HG02973 (cell line): ENCODE results near the gene SOX15.
A peak's percentile ranks its signal among the peaks of the same experiment; 100 is the strongest.

Experiments
- ATAC-seq: cut with Tn5 transposase; IDR thresholded peaks from one replicate; pipeline ENCODE4 v1.9.1; 2021; ENCODE audit warnings: moderate library complexity; ENCODE audit not compliant: unreplicated experiment

Gene SOX15

DNA sequence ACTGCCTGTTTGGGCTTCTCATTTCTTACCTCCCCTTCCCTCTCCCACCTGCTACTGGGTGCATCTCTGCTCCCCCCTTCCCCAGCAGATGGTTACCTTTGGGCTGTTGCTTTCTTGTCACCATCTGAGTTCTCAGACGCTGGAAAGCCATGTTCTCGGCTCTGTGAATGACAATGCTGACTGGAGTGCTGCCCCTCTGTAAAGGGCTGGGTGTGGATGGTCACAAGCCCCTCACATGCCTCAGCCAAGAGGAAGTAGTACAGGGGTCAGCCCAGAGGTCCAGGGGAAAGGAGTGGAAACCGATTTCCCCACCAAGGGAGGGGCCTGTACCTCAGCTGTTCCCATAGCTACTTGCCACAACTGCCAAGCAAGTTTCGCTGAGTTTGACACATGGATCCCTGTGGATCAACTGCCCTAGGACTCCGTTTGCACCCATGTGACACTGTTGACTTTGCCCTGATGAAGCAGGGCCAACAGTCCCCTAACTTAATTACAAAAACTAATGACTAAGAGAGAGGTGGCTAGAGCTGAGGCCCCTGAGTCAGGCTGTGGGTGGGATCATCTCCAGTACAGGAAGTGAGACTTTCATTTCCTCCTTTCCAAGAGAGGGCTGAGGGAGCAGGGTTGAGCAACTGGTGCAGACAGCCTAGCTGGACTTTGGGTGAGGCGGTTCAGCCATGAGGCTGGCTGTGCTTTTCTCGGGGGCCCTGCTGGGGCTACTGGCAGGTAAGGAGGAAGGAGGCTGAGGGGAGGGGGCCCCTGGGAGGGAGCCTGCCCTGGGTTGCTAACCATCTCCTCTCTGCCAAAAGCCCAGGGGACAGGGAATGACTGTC, 10.7 kb downstream of the SOX15 start, which contains the start of gene CD68:
Gene CD68, plus strand, starts transcription at position 638 of the 833 bp plus-strand sequence. Its CDS starts 40 bp downstream, at position 678.
- ATAC-seq: peak; percentile 40

DNA sequence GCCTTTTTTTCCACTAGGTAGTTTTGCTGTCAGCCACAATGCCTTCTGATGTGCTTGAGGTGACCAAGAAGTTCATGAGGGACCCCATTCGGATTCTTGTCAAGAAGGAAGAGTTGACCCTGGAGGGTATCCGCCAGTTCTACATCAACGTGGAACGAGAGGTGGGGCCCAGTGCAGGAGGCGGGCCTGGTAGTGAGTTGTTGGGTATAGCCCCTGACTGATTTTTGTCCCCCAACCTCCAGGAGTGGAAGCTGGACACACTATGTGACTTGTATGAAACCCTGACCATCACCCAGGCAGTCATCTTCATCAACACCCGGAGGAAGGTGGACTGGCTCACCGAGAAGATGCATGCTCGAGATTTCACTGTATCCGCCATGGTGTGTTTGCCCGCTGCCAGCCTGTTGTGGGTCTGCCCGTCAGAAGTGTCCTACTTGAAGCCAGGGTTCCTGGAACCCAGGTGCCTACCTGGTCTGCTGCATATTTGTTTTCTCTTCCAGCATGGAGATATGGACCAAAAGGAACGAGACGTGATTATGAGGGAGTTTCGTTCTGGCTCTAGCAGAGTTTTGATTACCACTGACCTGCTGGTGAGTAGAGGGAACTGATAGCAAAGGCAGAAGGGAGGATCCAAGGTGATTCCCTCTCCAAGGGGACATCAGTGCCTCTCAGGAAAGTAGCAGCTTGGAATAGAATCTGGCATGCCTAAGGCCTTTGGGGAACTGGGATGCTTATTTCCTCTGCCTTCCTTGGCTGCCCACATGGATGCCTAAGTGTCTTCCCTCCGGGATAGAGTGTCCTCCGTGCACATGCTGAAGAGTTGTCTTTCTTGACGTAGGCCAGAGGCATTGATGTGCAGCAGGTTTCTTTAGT, 12.3 kb downstream of the SOX15 start:
- ATAC-seq: no peak

DNA sequence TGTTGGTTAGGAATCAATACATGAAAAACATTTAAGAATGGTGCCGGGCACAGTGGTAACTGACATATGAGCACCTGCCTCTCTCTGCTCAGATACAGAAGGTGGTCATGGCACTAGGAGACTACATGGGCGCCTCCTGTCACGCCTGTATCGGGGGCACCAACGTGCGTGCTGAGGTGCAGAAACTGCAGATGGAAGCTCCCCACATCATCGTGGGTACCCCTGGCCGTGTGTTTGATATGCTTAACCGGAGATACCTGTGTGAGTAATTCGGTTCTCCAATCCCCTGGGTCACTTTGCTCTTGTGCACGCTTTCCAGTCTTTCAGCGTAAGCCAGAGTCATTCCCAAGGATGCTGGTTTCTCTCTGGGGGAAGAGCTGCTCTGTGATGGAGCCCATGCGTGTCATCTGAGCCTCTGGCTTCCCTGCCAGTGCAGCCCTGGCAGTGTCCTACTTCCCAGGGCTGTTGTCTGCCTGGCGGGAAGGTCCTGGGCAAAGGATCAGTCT, 13.4 kb downstream of the SOX15 start:
- ATAC-seq: no peak

DNA sequence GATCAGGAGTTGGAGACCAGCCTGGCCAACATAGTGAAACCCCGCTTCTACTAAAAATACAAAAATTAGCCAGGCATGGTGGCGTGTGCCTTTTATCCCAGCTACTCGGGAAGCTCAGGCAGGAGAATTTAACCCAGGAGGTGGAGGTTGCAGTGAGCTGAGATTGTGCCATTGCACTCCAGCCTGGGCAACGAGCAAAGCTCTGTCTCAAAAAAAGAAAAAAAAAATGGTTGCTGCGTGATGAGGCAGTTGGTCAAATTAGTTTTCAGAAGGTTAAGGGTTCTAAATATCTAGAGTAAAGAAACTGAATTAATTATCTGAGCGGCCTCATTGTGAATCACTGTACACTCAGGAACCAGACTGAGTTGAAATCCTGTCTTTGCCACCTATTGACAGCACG, 13.9 kb downstream of the SOX15 start:
- no peak for ATAC-seq

DNA sequence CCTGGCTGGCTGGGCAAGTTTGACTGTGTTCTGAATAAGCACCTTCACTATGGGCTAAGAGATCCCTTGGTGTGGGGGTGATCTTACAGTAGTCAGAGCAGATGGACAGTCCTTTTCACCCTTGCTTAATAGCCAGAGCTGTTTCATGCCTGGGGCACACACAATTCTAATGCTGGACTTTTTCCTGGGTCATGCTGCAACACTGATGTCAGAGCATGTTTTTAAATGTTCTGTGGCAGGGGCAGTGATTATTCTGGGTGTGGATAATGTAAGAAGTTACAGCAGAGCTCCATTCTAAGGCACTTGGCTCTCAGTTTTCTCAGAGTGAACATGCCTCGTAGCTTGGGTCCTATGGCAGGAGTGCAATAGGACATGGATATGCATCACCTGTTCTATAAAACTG, 14.4 kb downstream of the SOX15 start:
- ATAC-seq: no peak

DNA sequence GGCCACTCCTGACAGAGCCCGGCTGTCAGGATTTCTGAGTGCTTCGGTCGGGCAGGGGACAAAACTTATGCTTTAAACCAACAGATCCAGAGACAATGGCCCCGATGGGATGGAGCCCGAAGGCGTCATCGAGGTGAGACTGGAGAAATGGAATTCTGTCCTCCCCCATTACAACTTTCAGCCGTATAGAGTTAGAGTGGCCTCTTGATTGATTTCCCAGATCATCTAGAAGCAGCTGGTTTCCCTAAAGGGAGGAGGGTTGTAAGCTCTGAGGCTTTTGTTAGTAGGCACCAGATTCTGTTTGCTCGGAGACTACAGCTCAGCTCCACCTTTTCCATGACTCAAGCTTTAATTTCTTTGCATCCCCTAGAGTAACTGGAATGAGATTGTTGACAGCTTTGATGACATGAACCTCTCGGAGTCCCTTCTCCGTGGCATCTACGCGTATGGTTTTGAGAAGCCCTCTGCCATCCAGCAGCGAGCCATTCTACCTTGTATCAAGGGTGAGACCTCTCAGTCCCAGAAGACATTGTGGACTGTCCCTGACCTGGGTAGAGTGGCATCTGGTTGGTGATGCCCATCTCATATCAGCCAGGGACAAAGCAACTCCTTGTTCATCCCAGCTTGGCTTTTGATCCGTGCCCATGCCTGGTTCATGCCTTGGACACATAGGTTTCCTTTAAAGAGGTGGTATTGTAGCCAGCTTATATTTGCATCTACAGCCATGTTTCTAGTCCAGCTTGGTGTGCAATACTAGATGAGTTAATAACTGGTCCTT, 15.5 kb downstream of the SOX15 start:
- no peak for ATAC-seq

DNA sequence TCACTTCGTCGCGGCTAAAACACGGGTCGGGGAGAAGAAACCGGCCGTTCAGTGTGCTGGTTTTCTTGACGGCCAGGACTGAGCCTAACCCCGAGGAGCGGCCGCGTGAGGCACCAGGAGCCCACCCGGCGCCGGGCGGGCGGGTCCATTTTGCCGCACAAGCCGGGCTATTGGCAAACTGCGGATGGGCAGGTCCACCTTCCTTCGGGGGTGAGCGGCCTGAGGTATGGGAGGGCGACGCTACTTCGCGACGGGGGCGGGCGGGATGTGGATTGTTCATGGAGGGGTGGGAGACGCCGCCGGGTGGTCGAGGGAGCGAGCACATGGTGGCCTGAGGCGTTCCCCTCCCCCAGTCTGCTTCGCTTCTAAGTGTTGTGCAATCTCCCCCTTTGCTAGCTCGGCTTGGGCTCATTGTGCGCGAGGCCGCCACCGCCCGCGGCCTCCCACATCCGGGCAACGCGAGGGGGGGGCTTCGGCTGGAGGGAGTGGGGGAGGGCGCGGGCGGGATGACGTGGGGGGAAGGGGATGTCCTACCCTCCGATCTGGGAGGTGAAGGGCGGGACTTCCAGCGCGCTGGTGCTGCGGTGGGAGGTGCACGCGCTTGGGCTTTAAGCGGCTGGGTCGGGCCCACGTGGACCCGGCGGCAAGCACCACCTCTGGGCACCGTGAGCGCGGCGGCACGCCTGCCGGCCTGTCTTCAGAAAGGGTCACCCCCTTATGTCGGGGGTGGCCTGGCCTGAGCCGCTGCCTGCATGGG, 16.4 kb downstream of the SOX15 start:
- ATAC-seq: no peak

DNA sequence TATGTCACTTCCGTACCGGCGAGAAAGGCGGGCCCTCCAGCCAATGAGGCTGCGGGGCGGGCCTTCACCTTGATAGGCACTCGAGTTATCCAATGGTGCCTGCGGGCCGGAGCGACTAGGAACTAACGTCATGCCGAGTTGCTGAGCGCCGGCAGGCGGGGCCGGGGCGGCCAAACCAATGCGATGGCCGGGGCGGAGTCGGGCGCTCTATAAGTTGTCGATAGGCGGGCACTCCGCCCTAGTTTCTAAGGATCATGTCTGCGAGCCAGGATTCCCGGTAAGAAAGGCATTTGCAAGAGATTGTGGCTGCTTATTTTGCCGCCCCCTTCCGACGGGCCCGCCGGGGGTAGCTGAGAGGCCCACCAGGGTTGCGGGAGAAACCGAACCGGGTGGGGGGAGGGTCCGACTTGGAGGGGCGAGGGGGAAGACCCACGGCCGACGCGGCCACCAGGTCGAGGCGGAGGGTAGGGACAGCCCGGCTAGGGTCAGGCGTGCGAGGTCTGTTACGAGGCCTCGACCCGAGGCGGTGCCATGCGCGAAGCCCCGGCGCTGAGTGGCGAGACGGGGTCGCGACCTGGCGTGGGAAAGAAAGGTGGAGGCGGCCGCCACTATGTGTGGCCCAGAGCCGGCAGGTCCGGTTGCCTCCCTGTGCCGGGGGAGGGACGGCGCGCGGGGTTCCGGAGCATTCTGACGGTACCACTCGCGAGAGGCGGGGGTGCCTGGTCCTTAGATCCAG, 17.1 kb downstream of the SOX15 start:
- peak; percentile 1 for ATAC-seq

DNA sequence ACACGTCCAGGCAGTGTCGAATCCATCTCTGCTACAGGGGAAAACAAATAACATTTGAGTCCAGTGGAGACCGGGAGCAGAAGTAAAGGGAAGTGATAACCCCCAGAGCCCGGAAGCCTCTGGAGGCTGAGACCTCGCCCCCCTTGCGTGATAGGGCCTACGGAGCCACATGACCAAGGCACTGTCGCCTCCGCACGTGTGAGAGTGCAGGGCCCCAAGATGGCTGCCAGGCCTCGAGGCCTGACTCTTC, 17.6 kb downstream of the SOX15 start:
- ATAC-seq: peak; percentile 82

DNA sequence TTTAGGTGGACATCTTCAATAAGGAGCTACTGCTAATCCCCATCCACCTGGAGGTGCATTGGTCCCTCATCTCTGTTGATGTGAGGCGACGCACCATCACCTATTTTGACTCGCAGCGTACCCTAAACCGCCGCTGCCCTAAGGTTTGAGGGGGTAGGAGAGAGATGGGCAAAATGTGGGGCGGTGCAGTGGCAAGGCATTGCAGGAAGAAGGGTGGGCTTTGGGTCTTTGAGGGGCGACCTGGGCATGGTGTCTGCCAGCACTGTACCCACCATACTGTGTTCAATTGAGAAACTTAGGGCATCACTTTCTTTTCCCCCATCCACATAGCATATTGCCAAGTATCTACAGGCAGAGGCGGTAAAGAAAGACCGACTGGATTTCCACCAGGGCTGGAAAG, 19.5 kb downstream of the SOX15 start:
- ATAC-seq: no peak

DNA sequence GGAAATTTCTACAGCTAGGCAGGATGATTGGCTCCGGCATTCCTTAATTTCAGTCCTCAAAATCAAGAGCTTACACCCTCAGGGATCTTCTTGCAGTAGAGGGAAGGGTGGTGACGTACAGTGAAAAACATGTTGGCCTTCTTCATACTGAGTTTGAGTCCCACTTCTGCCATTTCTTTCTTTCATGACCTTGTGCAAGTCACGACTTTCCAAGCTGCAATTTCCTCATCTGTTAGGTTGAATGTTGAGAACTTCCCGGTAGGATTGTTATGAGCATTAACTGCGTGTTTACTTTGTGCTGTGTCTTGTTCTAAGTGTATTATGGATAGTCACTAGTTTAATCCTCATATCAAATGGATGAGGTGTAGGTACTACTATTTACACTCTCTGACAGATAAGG, 20.3 kb downstream of the SOX15 start:
- no peak for ATAC-seq

DNA sequence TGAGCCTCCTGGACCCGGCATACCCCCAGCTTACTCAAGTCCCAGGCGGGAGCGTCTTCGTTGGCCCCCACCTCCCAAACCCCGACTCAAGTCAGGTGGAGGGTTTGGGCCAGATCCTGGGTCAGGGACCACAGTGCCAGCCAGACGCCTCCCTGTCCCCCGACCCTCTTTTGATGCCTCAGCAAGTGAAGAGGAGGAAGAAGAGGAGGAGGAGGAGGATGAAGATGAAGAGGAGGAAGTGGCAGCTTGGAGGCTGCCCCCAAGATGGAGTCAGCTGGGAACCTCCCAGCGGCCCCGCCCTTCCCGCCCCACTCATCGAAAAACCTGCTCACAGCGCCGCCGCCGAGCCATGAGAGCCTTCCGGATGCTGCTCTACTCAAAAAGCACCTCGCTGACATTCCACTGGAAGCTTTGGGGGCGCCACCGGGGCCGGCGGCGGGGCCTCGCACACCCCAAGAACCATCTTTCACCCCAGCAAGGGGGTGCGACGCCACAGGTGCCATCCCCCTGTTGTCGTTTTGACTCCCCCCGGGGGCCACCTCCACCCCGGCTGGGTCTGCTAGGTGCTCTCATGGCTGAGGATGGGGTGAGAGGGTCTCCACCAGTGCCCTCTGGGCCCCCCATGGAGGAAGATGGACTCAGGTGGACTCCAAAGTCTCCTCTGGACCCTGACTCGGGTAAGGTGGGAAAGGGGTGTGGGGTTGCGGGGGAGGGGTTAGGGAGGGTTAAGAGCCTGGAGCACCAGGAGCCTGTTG, 26.6 kb downstream of the SOX15 start:
- ATAC-seq: no peak

DNA sequence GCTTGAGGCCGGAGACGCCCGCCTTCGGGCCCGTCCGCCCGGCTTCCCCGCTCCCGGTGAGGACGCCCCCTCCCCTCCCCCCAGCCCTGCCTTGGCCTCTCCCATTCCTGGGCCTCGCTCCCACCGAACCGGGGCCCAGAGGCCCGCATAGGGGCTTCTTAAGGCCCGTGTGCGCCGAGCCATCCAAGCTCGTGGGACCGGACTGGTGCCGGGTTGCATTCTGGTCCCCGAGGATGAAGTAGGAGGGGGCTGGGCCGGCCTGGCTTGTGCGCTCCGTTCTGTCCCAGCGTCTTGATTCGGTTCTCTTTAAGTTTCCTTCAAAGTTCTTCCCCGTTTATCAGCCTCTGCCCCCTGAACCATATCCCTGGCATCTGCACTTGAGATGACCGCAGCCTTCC, 27.7 kb downstream of the SOX15 start:
- no peak for ATAC-seq

DNA sequence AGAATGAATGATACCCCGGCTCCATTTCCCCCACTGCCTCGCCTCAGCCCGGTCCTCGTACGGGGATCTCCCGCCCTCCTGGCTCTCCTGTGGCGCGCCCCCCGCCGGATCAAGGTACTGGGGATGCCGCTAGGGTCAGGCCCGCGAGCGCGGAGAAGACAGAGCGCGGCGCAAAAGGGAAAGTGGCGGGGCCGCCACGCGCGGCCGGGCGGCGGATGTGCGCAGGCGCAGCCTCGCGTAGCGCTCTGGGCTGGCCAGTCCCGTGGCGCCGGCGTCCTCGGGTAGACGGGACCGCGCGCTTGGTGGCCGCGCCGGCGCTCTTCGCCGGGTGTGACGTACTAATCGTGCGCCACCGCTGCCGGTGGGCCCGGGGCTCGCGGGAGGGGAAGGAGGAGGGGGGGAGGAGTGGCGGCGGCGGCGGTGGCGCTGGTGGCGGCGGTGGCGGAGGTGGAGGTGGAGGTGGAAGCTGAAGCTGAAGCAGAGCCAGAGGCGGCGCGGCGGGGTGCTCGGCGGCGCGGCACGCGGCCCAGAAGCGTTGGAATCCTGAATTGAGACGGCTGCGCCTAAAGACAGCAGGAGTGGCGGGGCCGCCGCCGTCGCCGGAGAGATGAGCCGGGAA, 28.2 kb downstream of the SOX15 start, which contains the start of gene SENP3:
Gene SENP3, plus strand, starts transcription at position 331 of the 619 bp plus-strand sequence. CDS start 1,158 bp downstream, outside the sequence.
- peak; percentile 47 for ATAC-seq

DNA sequence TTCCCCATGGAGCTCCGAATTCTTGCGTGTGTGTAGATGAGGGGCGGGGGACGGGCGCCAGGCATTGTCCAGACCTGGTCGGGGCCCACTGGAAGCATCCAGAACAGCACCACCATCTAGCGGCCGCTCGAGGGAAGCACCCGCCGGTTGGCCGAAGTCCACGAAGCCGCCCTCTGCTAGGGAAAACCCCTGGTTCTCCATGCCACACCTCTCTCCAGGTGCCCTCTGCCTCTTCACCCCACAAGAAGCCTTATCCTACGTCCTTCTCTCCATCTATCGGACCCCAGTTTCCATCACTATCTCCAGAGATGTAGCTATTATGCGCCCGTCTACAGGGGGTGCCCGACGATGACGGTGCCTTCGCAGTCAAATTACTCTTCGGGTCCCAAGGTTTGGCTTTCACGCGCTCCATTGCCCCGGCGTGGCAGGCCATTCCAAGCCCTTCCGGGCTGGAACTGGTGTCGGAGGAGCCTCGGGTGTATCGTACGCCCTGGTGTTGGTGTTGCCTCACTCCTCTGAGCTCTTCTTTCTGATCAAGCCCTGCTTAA, 28.8 kb downstream of the SOX15 start:
- ATAC-seq: peak; percentile 43

DNA sequence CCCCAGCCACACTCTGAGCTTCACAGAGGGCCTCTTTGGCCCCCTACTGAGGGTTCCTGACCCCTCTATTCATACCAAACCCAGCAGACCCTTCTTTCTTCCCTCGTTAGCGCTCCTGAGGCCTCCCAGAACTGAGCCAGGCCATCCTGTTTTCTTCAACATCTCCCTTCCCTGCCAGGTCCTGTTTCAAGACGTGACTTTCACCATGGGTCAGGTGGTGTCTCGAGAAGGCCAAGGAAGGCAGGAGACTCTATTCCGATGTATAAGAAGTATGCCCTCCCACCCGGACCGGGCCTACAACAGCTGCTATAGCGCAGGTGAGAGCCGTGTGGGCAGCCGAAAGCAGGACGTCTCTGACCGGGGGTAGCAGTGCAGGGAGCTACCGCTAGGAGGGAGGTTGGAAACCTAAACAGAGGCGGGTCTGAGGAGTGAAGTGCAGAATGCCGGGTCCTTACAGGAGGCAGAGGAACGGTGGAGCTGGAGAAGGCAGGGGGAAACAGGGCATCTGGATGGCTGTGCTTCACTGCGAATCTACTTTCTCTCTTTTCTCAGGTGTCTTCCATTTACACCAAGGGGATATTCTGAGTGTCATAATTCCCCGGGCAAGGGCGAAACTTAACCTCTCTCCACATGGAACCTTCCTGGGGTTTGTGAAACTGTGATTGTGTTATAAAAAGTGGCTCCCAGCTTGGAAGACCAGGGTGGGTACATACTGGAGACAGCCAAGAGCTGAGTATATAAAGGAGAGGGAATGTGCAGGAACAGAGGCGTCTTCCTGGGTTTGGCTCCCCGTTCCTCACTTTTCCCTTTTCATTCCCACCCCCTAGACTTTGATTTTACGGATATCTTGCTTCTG, 29.5 kb downstream of the SOX15 start:
- no peak for ATAC-seq
